Central memory CD8-positive, alpha-beta T cell (primary cell): ENCODE results near the gene MORF4L2.
"Not testable (repeated sequence)": the region's sequence is repeated elsewhere in the genome, so short reads cannot be mapped to it uniquely, and the experiment has no call there.

Experiments
- ATAC-seq: fragments of 150-1000 bp; cut with Tn5 transposase; replicated peaks from 2 replicates; pipeline ENCODE4 v1.10.0; 2022; ENCODE audit warnings: mild to moderate bottlenecking, moderate FRiP score, moderate number of reproducible peaks; ENCODE audit not compliant: poor library complexity, severe bottlenecking; ENCODE audit errors: extremely low read depth
- DNase-seq, 2 donors: peaks; one replicate each; pipeline ENCODE4 v3.0.0; 2021; ENCODE audit warnings: low spot score in 2 of 2
- H3K27ac Mint-ChIP-seq: one replicate; pipeline ENCODE4 v1.8.0; 2022; ENCODE audit warnings: low read depth, mild to moderate bottlenecking, moderate library complexity, mixed read lengths
- H3K27me3 Mint-ChIP-seq: one replicate; pipeline ENCODE4 v1.8.0; 2022; ENCODE audit warnings: mixed read lengths
- H3K36me3 Mint-ChIP-seq: one replicate; pipeline ENCODE4 v1.8.0; 2022; ENCODE audit warnings: mild to moderate bottlenecking, moderate library complexity, mixed read lengths; ENCODE audit not compliant: insufficient read depth
- H3K4me1 Mint-ChIP-seq: one replicate; pipeline ENCODE4 v1.8.0; 2022; ENCODE audit warnings: mixed read lengths
- H3K4me3 Mint-ChIP-seq: one replicate; pipeline ENCODE4 v1.8.0; 2022; ENCODE audit warnings: mild to moderate bottlenecking, moderate library complexity, mixed read lengths
- H3K9me3 Mint-ChIP-seq: one replicate; pipeline ENCODE4 v1.8.0; 2022; ENCODE audit warnings: mixed read lengths

Gene MORF4L2

DNA sequence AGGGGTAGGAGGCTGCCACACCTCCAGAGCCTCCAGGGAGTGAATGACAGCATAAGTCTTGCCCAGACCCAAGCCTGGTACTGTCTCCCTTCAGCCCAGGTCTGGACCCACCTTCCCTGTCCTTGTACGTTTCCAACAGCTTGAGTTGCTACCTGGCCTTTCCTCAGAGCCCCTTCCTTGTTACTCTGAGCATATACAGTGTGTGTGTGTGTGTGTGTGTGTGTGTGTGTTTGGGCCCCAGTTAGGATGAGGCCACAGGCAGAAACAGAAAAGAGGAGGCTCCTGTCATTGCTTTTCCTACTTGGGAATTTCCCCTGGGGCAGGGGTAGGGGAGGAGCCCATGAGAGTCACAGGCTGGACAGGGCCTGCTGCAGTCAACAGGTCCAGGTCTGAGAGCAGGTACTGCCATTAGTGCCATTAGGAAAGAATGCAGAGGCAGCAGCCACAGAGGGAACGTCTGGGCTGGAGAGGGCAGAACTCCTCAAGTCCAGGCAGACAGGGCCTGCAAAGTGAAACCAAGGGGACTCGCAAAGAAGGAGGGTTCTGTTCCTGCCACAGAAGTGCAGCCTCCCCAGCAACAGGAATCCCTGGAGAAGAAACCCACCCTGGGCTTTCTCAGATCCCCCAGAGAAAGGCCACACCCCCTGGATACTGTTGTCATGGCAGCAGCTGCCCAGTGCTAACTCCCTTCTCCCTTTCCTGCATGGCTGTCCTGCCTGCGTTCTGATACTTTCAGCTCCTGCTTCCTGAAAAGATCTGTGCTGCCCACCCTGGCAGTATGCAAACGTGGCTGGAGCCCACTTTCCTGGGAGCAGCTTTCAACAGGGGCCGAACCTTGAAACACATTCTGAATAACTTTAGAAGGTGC lies 47.8 kb downstream of the MORF4L2 start:
- not testable (repeated sequence) for H3K27me3 Mint-ChIP-seq, H3K27ac Mint-ChIP-seq, DNase-seq, ATAC-seq, H3K4me1 Mint-ChIP-seq, H3K4me3 Mint-ChIP-seq, H3K36me3 Mint-ChIP-seq, H3K9me3 Mint-ChIP-seq

DNA sequence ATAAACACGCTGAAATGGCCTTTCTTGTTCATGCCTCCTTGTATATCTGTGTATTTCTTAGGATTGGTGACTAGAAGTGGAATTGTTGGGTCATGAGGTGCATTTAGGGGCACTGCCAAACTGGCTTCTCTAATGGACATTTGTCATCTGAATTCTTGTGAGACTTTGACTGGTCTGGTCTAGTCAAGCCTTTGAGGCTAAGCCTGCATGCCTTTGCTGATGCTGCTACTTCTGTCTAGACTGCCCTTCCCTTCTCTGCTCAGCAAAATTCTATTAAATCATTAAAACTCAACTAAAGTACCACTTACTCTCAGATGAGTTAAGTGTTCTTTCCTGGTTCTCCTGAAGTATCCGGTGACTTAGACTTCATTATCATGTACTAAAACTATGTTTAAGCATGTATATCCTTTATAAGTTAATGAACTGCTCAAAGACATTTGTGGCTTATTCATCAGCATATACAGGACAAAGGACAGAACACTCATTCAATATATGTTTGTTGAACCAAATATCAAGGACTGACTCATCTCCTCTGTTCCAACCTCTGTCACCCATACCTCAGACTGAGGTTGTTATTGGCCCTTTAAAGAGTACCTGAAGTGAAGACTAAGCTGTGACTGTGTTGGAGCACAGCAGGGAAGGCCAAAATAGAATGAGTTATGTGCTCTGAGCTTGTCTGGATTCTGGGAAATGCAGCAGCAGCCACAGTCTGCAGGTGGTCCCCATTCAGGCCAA lies 48.7 kb downstream of the MORF4L2 start:
- Mint-ChIP-seq H3K36me3 (no peaks in the 10 kb centered on the region), H3K4me3 (no peak overlapping the region), H3K9me3 (no peaks in the 10 kb centered on the region), H3K27me3 (no peaks in the 10 kb centered on the region), H3K4me1 (no peaks in the 10 kb centered on the region), H3K27ac (no peak overlapping the region)
- no peak for ATAC-seq
- DNase-seq = no peak

DNA sequence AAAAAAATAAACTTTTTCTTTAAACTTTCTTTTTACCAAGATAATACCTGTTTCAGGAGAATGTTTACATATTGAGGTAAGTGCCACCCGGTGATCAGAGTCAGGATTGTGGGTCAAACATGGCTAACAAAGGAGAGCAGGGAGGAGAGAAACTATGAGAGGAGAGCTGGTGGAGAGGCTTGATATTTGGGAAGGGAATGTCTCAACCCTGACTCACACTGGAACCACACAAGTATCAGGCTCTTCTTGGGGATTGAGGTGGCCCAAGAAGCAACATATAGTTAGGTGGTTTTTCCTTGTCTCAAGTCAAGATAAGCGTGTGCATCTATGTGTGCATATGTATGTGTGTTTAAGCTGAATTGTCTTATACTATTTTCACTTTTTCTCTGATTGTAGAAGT lies 51.1 kb downstream of the MORF4L2 start:
- no peak for ATAC-seq
- DNase-seq = no peak
- H3K9me3 Mint-ChIP-seq = no peaks in the 10 kb centered on the region
- no peak overlapping the region for H3K27ac Mint-ChIP-seq
- no peaks in the 10 kb centered on the region for H3K36me3 Mint-ChIP-seq
- no peaks in the 10 kb centered on the region for H3K27me3 Mint-ChIP-seq
- no peak overlapping the region for H3K4me3 Mint-ChIP-seq
- no peaks in the 10 kb centered on the region for H3K4me1 Mint-ChIP-seq

DNA sequence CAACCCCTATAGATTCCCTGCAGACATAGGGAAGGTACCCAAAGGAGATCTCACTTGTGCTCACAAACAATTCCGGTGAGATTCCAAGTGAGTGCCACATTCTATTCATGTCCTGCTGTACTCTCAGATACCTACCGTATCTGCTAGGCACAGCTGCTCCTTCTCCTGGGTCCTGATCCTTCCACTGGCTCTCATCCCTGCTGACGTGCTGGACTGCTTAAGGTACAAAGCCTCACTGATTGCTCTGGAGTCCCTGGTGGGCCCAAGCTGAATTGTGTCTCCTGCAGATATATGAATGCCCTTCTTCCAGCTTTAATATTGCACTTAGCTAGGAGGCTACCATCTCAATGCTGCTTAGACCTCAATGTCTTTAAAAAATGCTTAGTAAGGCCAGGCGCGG lies 55.4 kb downstream of the MORF4L2 start:
- ATAC-seq (no peak), DNase-seq (no peak)
- no peaks in the 10 kb centered on the region for H3K27me3 Mint-ChIP-seq
- H3K4me1 Mint-ChIP-seq = peaks cover 20% of the 10 kb centered on the region
- H3K9me3 Mint-ChIP-seq = no peaks in the 10 kb centered on the region
- H3K36me3 Mint-ChIP-seq = peaks cover 4% of the 10 kb centered on the region
- no peak overlapping the region for H3K4me3 Mint-ChIP-seq
- H3K27ac Mint-ChIP-seq = no peak overlapping the region

DNA sequence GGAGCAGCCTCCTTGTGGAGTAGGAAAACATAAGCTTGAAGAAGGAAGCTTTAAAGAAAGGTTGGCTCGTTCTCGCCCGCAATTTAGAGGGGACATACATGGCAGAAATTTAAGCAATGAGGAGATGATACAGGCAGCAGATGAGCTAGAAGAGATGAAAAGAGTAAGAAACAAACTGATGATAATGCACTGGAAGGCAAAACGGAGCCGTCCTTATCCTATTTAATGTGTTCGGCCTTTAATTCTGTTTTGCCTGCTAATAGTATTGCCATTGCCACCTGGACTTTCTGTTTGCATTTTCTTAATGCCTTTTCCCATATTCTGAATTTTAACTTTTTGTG lies 56.4 kb downstream of the MORF4L2 start:
- H3K9me3 Mint-ChIP-seq = no peaks in the 10 kb centered on the region
- DNase-seq (no peak), ATAC-seq (no peak)
- H3K27me3 Mint-ChIP-seq = no peaks in the 10 kb centered on the region
- peaks cover 4% of the 10 kb centered on the region for H3K36me3 Mint-ChIP-seq
- H3K4me3 Mint-ChIP-seq = peak overlapping the region; percentile 89
- no peak overlapping the region for H3K27ac Mint-ChIP-seq
- H3K4me1 Mint-ChIP-seq = peaks cover 20% of the 10 kb centered on the region

DNA sequence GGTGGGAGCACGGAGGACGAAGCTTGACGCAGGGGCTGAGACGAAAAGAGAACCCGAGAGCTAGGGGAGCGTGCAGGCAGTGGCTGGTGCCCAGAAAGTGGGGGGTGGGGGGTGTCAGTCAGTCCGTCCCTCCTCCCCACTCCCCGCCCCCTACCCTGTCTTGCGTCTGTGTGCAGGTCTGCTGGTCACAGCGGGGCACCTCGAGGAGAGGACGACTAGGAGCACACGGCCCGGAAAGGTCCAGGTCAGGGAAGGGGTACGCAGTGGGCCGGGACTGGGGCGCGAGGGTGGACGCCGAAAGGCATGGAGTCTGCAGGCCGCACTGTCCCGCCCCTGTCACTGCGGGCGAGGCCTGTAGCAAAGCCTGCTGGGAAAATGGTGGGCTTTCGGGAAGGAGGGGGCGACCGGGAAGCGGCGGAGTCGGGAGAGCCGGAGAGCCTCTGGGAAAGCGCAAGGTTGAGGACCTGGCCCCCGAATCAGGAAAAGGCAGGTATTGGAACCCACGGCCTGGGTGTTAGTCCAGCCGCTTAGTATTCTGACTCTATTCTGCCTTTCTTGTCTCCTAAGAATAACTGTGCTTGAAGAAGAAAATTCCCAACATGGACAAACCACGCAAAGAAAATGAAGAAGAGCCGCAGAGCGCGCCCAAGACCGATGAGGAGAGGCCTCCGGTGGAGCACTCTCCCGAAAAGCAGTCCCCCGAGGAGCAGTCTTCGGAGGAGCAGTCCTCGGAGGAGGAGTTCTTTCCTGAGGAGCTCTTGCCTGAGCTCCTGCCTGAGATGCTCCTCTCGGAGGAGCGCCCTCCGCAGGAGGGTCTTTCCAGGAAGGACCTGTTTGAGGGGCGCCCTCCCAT lies 57.0 kb downstream of the MORF4L2 start:
- ATAC-seq = peak; percentile 59
- Mint-ChIP-seq H3K36me3 (peaks cover 4% of the 10 kb centered on the region), H3K4me1 (peaks cover 20% of the 10 kb centered on the region), H3K9me3 (no peaks in the 10 kb centered on the region), H3K4me3 (peak overlapping the region; percentile 89), H3K27me3 (no peaks in the 10 kb centered on the region), H3K27ac (peak overlapping the region; percentile 90)
- DNase-seq = no peak

DNA sequence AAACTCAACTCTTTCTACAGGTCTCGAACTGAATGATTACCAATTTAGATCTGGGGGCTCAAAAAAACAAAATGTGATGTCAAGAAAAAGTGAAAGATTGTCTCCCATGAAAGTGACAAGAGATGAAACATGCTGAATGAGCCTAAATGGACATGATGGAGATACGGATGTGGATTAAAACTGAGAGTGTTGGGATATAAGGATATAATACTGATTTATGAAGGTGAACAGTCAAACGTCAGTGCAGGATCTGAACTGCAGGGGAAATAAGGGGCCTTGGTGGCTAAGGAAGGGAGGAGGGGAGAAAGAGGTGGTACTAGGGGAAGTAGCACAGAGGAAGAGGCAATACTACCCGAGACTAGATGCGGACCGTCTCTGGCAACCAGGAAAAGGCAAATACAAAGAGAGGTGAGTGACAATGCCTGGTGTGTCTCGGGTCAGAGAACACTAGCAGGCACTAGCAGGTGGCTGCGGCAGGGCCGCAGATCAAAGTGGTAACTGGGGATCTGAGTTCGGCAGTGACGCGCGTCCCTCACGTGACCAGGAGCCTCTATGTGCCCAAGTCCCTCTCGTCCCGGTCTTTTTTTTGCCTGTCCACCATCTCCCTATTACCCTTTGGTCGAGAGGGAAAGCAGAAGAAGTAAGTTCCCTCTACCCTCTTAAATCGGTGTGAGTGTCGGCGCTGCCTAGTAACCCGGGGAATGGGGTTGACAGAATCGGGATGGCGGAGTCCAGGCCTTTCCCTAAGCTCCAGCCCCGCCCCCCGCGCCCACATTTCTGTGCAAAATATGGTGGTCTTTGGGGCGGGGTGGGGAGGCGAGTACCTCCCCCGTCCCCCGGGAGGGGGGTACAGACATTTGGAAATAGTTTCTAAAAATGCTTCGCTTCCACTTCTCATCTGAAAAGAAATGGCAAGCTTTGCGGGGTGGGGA lies 57.8 kb downstream of the MORF4L2 start, which contains the start of gene TCEAL1:
Gene TCEAL1 (plus strand): TSS at position 590 of the 932 bp plus-strand sequence. CDS start 942 bp downstream, outside the sequence.
- Mint-ChIP-seq H3K27me3 (no peaks in the 10 kb centered on the region), H3K4me1 (peaks cover 20% of the 10 kb centered on the region), H3K9me3 (no peaks in the 10 kb centered on the region), H3K4me3 (peak within 1 kb of the TSS; percentile 89), H3K27ac (peak within 1 kb of the TSS; percentile 90), H3K36me3 (peaks cover 4% of the 10 kb centered on the region)
- peak in 1 of 2 donors; percentile 19 for DNase-seq
- ATAC-seq = peak; percentile 75

DNA sequence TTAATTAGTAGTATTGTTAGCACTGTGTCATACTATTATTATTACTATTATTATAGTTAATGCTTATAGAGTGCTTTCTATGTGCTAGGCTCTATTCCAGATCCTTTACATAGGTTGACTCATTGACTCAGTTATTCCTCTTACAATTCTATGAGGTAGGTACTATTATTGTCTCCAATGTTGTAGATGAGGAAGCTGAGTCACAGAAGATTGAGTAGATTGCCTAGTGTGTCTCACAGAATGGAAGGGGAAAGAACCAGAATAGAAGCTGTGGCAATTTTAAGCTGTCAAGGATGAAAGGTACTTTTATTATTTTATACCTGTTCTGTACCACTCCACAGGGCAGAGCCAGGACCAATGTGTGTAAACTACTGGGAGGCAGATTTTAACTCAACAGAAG lies 59.6 kb downstream of the MORF4L2 start:
- Mint-ChIP-seq H3K9me3 (no peaks in the 10 kb centered on the region), H3K36me3 (peaks cover 4% of the 10 kb centered on the region), H3K4me1 (peaks cover 20% of the 10 kb centered on the region), H3K27me3 (no peaks in the 10 kb centered on the region), H3K4me3 (no peak overlapping the region), H3K27ac (peak overlapping the region; percentile 38)
- no peak for ATAC-seq
- no peak for DNase-seq
